Lung (tissue), 12 donors: ENCODE measurements around the gene FGF12. TPM values are rescaled to one million over a fixed set of nuclear protein-coding genes. Genes with fewer than 3 reads are reported as not detected.
A peak's percentile ranks its signal among the peaks of the same experiment; 100 is the strongest.

ENCODE experiments used
- ATAC-seq: fragments of 200-7000 bp; cut with Tn5 transposase; one replicate; pipeline ENCODE4 v1.9.1; 2020; ENCODE audit warnings: moderate number of reproducible peaks; ENCODE audit not compliant: insufficient read depth, low FRiP score
- DNase-seq, 3 donors: peaks; one replicate each; pipeline ENCODE4 v3.0.0-alpha.2; 2013 to 2017
- H3K27ac ChIP-seq, 2 donors: one replicate each; pipeline ENCODE4 v1.5.1; 2013; ENCODE audit warnings: mild to moderate bottlenecking in 2 of 2, moderate library complexity in 2 of 2, control low read depth in 1 of 2, inconsistent platforms in 1 of 2, low read depth in 1 of 2, low read length in 1 of 2
- H3K27me3 ChIP-seq, 3 donors: one replicate each; pipeline ENCODE4 v1.5.1; 2013; ENCODE audit warnings: low read length in 2 of 3; ENCODE audit not compliant: control insufficient read depth in 3 of 3, insufficient read depth in 3 of 3
- H3K36me3 ChIP-seq, 4 donors: one replicate each; pipeline ENCODE4 v1.5.1; 2013; ENCODE audit warnings: low read length in 4 of 4, mild to moderate bottlenecking in 1 of 4, moderate library complexity in 1 of 4; ENCODE audit not compliant: control insufficient read depth in 4 of 4, insufficient read depth in 4 of 4
- H3K4me1 ChIP-seq, 5 donors: one replicate each; pipeline ENCODE4 v1.5.1; 2013; ENCODE audit warnings: low read length in 5 of 5, mild to moderate bottlenecking in 2 of 5, moderate library complexity in 1 of 5; ENCODE audit not compliant: control insufficient read depth in 5 of 5, insufficient read depth in 5 of 5
- H3K4me3 ChIP-seq: one replicate; pipeline ENCODE4 v1.5.1; 2013; ENCODE audit warnings: mild to moderate bottlenecking, control low read depth, moderate library complexity
- H3K9ac ChIP-seq, 2 donors: one replicate each; pipeline ENCODE4 v1.5.1; 2013; ENCODE audit warnings: low read length in 2 of 2, control low read depth in 1 of 2; ENCODE audit not compliant: insufficient read depth in 1 of 2
- H3K9me3 ChIP-seq, 4 donors: one replicate each; pipeline ENCODE4 v1.5.1; 2013; ENCODE audit warnings: low read length in 3 of 4, mild to moderate bottlenecking in 1 of 4, moderate library complexity in 1 of 4; ENCODE audit not compliant: control insufficient read depth in 4 of 4, insufficient read depth in 3 of 4
- CTCF ChIP-seq: IDR thresholded peaks from 2 replicates; pipeline ENCODE4 v1.5.1; 2012; ENCODE audit warnings: mild to moderate bottlenecking; ENCODE audit errors: control extremely low read depth, extremely low read depth
- WGBS, 2 donors: extraction: QIAGEN DNeasy Blood & Tissue Kit; methylation state at CpG; one replicate each; pipeline ENCODE4 v1.1.7; 2013; 5-methylcytosine and 5-hydroxymethylcytosine counted together
- polyA plus RNA-seq, 2 donors: library from polyadenylated mRNA; stranded (reverse); fragments of 200-250 nt; gene quantifications; one replicate each; pipeline ENCODE4 v1.2.1, GENCODE V29; 2013
- total RNA-seq, 2 donors: library from RNA; depleted of rRNA in 1 of 2; stranded (reverse); fragments of >200 nt in 1 of 2; gene quantifications; one replicate each; pipeline ENCODE4 v1.2.1, GENCODE V29; 2014 to 2021
- donor health status: control.
- donor health status: control.
- donor health status: Bipolar disorder and iron deficiency.
- donor health status: healthy.
- donor health status: DM: yes; HTN: yes; CAD: no.

Gene FGF12
- total and polyA plus RNA-seq, 4 donors = 0.23 to 6.0 (median 1.7) TPM

- H3K4me3 ChIP-seq = no peak overlapping the region
- 73 to 92% methylated on average over 3 of the region's 3 CpGs for WGBS, 2 donors
- TF ChIP-seq CTCF = no peak
- no peak for ATAC-seq
- DNase-seq = no peak
- H3K9ac ChIP-seq = no peak overlapping the region
- H3K27me3 ChIP-seq = peaks cover 0 to 2% (median 0%) of the 10 kb centered on the region in 3 donors
- no peaks in the 10 kb centered on the region for H3K36me3 ChIP-seq
- no peaks in the 10 kb centered on the region for H3K9me3 ChIP-seq
- H3K27ac ChIP-seq = no peak overlapping the region
- H3K4me1 ChIP-seq = peaks cover 0 to 7% (median 0%) of the 10 kb centered on the region in 5 donors
These were observed 3.9 kb upstream of the FGF12 start for GRCh38 chr3:192731233-192731632.

DNA sequence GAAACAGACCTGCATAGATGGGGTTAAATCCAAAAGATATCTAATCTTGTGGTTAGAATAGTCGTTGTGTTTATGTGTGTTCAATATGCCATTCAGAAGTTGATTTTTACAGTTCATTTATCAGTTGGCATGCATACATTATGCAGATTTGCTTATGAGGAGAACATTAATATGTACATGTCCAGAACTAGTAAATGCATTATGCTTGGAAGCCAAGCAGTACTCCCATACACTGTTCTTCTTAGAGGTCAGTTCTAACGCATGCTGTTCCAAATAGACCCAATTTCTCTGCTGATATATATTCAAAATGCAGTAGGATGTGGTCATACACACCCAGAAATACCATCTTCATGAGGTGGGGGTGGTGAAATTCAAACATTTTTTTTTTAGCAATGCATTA lies 956 bp downstream of the FGF12 start:
- Histone ChIP-seq H3K9me3 (no peaks in the 10 kb centered on the region), H3K27ac (peak overlapping the region in 1 of 2 donors; percentile 70), H3K36me3 (no peaks in the 10 kb centered on the region), H3K4me3 (no peak overlapping the region), H3K9ac (no peak overlapping the region), H3K27me3 (peaks cover 0 to 2% (median 0%) of the 10 kb centered on the region in 3 donors), H3K4me1 (peaks cover 0 to 14% (median 3%) of the 10 kb centered on the region in 5 donors)
- no peak for TF ChIP-seq CTCF
- 43 to 45% methylated on average over 2 of the region's 2 CpGs for WGBS, 2 donors
- DNase-seq (no peak), ATAC-seq (no peak)

DNA sequence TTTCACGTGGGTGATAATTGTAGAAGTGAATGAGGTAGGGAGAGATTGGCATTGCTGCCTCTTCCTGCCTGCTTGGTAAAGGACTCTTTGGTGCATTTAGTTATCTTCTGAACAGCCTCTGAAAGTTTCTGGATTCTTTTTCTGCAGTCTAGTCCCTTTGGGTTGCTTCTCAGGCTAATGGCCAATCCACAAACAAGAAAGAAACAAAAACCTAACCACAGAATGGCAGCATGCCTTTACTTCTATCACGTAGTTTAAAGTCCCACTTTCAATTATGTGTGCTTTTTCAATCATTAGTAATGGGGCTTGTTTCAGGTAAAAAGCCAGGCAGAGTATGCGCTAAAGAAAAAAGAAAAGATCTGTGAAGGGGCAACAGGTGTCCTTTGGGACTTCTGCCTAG lies 7.4 kb downstream of the FGF12 start:
- no peak for DNase-seq
- no peak for TF ChIP-seq CTCF

GRCh38 chr3:192718156-192718555 lies 9.2 kb downstream of the FGF12 start:
- WGBS, 2 donors = 34 to 42% methylated on average over 3 of the region's 3 CpGs
- H3K27ac ChIP-seq = peak overlapping the region in 1 of 2 donors; percentile 53
- peaks cover 0 to 13% (median 0%) of the 10 kb centered on the region in 5 donors for H3K4me1 ChIP-seq
- H3K36me3 ChIP-seq = no peaks in the 10 kb centered on the region
- no peaks in the 10 kb centered on the region for H3K27me3 ChIP-seq
- ATAC-seq (no peak), DNase-seq (no peak)
- no peak overlapping the region for H3K4me3 ChIP-seq
- H3K9me3 ChIP-seq = no peaks in the 10 kb centered on the region
- no peak overlapping the region for H3K9ac ChIP-seq
- TF ChIP-seq CTCF = no peak

More for the DNA sequence above, 7.4 kb downstream of the FGF12 start:
- ATAC-seq = no peak
- Histone ChIP-seq H3K27me3 (no peaks in the 10 kb centered on the region), H3K4me3 (no peak overlapping the region), H3K9ac (no peak overlapping the region), H3K4me1 (peaks cover 0 to 19% (median 0%) of the 10 kb centered on the region in 5 donors), H3K9me3 (no peaks in the 10 kb centered on the region), H3K36me3 (no peaks in the 10 kb centered on the region), H3K27ac (peak overlapping the region in 1 of 2 donors; percentile 55)
- WGBS, 2 donors = 80 to 83% methylated on average over 3 of the region's 3 CpGs
